ENCODE results near the gene LRRC8D. TPM values are rescaled to one million over a fixed set of nuclear protein-coding genes. Genes with fewer than 3 reads are reported as not detected.

Gene LRRC8D
- total and polyA plus RNA-seq, 9 of the 15 experiments (the other 6 are each of a cell fraction or from before 2014, with no cell fraction given), result 3.4 to 53.9 (median 15.9) TPM

- TF ChIP-seq ZBTB11 (CRISPR knock-in tag; IDR thresholded peaks at IDR 0.05) (peak in 1 of 3 experiments; percentile 76; a peak in 2 of 6 replicates), POLR3G (IDR thresholded peaks at IDR 0.05; ENCODE audit: extremely low read depth, insufficient read length, insufficient replicate concordance) (no peak), ZNF695 (CRISPR knock-in tag; IDR thresholded peaks at IDR 0.05) (no peak), RFX1 (IDR thresholded peaks at IDR 0.05) (no peak), ZNF24 (IDR thresholded peaks at IDR 0.05) (no peak), ZNF282 (CRISPR knock-in tag; IDR thresholded peaks at IDR 0.05) (no peak), RCOR1 (IDR thresholded peaks at IDR 0.05; ENCODE audit: borderline replicate concordance in 1 of 2, low read depth in 2 of 2, low read length in 2 of 2) (peak; percentile 72 to 92), COPS2 (conservative IDR thresholded peaks at IDR 0.05) (no peak), TCF3 (CRISPR knock-in tag; IDR thresholded peaks at IDR 0.05) (peak; percentile 94), TBL1XR1 (IDR thresholded peaks at IDR 0.05; ENCODE audit: low read length in 2 of 2) (peak; percentile 53 to 87), MBD2 (IDR thresholded peaks at IDR 0.05; ENCODE audit: borderline replicate concordance, low read depth) (peak; percentile 77), ZNF780A (CRISPR knock-in tag; IDR thresholded peaks at IDR 0.05) (0 out of 2 replicates have a peak, but pooled peaks have one; percentile 51), ZNF57 (CRISPR knock-in tag; IDR thresholded peaks at IDR 0.05) (no peak)
- TF ChIP-seq, protein P1, sequence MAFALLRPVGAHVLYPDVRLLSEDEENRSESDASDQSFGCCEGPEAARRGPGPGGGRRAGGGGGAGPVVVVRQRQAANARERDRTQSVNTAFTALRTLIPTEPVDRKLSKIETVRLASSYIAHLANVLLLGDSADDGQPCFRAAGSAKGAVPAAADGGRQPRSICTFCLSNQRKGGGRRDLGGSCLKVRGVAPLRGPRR (CRISPR knock-in tag; IDR thresholded peaks at IDR 0.05), result no peak
Measured at GRCh38 chr1:89896105-89896942, 75.5 kb downstream of the LRRC8D start (continued).
